Panc1 (cell line): ENCODE results near the gene PPBP.
"Not testable (repeated sequence)": the region's sequence is repeated elsewhere in the genome, so short reads cannot be mapped to it uniquely, and the experiment has no call there.

Experiments used
- TF ChIP-seq, protein P1 (sequence below): fragments of 450-650 bp; IDR thresholded peaks from 2 replicates; pipeline ENCODE4 v1.5.1; 2017; ENCODE audit warnings: mild to moderate bottlenecking
- TF ChIP-seq, protein P2 (sequence below), 2 experiments: IDR thresholded peaks; 2 replicates each; pipeline ENCODE4 v1.6.1; 2011 to 2012; ENCODE audit warnings: low read depth in 2 of 2, control low read depth in 1 of 2, low read length in 1 of 2, mild to moderate bottlenecking in 1 of 2, moderate library complexity in 1 of 2; ENCODE audit not compliant: insufficient read depth in 1 of 2

DNA sequence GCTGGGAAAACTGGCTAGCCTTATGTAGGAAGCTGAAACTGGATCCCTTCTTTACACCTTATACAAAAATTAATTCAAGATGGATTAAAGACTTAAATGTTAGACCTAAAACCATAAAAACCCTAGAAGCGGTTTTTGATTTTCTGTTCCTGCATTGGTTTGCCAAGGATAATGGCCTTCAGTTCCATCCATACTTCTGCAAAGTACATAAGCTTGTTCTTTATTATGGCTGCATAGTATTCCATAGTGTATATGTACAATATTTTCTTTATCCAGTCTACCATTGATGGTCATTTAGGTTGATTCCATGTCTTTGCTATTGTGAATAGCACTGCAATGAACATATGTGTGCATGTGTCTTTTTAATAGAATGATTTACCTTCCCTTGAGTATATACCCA, 28.9 kb downstream of the PPBP start:
- TF ChIP-seq, protein P1, sequence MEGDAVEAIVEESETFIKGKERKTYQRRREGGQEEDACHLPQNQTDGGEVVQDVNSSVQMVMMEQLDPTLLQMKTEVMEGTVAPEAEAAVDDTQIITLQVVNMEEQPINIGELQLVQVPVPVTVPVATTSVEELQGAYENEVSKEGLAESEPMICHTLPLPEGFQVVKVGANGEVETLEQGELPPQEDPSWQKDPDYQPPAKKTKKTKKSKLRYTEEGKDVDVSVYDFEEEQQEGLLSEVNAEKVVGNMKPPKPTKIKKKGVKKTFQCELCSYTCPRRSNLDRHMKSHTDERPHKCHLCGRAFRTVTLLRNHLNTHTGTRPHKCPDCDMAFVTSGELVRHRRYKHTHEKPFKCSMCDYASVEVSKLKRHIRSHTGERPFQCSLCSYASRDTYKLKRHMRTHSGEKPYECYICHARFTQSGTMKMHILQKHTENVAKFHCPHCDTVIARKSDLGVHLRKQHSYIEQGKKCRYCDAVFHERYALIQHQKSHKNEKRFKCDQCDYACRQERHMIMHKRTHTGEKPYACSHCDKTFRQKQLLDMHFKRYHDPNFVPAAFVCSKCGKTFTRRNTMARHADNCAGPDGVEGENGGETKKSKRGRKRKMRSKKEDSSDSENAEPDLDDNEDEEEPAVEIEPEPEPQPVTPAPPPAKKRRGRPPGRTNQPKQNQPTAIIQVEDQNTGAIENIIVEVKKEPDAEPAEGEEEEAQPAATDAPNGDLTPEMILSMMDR, result not testable (repeated sequence)
- TF ChIP-seq, protein P2, sequence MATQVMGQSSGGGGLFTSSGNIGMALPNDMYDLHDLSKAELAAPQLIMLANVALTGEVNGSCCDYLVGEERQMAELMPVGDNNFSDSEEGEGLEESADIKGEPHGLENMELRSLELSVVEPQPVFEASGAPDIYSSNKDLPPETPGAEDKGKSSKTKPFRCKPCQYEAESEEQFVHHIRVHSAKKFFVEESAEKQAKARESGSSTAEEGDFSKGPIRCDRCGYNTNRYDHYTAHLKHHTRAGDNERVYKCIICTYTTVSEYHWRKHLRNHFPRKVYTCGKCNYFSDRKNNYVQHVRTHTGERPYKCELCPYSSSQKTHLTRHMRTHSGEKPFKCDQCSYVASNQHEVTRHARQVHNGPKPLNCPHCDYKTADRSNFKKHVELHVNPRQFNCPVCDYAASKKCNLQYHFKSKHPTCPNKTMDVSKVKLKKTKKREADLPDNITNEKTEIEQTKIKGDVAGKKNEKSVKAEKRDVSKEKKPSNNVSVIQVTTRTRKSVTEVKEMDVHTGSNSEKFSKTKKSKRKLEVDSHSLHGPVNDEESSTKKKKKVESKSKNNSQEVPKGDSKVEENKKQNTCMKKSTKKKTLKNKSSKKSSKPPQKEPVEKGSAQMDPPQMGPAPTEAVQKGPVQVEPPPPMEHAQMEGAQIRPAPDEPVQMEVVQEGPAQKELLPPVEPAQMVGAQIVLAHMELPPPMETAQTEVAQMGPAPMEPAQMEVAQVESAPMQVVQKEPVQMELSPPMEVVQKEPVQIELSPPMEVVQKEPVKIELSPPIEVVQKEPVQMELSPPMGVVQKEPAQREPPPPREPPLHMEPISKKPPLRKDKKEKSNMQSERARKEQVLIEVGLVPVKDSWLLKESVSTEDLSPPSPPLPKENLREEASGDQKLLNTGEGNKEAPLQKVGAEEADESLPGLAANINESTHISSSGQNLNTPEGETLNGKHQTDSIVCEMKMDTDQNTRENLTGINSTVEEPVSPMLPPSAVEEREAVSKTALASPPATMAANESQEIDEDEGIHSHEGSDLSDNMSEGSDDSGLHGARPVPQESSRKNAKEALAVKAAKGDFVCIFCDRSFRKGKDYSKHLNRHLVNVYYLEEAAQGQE (IDR thresholded peaks at IDR 0.05; ENCODE audit: insufficient read depth in 1 of 2, low read depth in 2 of 2, low read length in 1 of 2), result not testable (repeated sequence)
